SU-DHL-6 (cell line): ENCODE measurements around the gene FCHSD2.

ENCODE experiments used
- EZH2phosphoT487 ChIP-seq: fragments of 200-600 bp; sonication (generic), shearing (Covaris generic); conservative IDR thresholded peaks from 2 replicates; pipeline ENCODE4 v1.6.1; 2018; ENCODE audit warnings: mild to moderate bottlenecking, antibody characterized with exemption, low read length, moderate library complexity, mixed read lengths
- TF ChIP-seq, protein P1 (sequence below): fragments of 200-600 bp; sonication (generic); IDR thresholded peaks from one replicate; pipeline ENCODE4 v1.5.1; 2017; ENCODE audit warnings: antibody characterized with exemption, mild to moderate bottlenecking, low read length, moderate library complexity; ENCODE audit not compliant: insufficient read depth, poor library complexity, severe bottlenecking

DNA sequence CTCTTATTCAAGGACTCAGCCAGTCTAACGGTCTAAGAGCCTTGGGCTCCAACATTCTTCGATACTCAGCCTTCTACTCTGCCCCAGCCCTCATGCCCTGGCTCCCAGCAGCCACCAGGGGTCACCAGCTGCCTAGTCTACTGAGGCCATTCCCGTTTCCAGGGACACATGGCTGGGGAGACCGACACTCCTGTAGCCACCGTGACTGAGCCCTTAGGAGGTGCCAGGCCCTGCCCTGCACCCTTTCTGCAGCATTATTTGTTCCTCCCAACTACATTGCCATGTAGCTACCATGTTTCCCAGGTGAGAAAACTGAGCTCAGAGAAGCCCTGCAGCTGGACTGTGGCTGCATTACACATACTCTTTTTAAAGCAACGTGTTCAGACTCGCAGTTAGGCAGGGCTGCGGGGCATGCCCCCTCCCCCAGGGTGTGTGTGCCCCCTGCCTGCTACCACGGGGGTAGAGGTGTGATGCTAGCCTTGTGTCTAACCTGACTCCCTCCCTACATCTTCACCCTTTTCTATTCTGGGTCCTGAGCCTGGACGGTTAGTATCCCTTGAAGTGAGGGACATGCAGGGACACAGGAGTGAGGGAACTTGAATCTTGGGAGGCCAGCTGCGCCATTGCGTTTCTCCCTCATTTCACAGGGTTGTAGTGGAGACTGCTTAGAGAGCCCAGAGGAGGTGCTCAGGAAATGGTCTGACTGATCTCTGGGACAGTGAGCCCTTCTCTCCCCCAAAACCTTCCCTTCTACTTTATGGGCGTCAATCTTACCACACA, 310.4 kb downstream of the FCHSD2 start:
- TF ChIP-seq, protein P1, sequence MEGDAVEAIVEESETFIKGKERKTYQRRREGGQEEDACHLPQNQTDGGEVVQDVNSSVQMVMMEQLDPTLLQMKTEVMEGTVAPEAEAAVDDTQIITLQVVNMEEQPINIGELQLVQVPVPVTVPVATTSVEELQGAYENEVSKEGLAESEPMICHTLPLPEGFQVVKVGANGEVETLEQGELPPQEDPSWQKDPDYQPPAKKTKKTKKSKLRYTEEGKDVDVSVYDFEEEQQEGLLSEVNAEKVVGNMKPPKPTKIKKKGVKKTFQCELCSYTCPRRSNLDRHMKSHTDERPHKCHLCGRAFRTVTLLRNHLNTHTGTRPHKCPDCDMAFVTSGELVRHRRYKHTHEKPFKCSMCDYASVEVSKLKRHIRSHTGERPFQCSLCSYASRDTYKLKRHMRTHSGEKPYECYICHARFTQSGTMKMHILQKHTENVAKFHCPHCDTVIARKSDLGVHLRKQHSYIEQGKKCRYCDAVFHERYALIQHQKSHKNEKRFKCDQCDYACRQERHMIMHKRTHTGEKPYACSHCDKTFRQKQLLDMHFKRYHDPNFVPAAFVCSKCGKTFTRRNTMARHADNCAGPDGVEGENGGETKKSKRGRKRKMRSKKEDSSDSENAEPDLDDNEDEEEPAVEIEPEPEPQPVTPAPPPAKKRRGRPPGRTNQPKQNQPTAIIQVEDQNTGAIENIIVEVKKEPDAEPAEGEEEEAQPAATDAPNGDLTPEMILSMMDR, result peak; percentile 72
- TF ChIP-seq EZH2phosphoT487, result no peak
